ENCODE results near the gene UNC93B1. TPM values are rescaled to one million over a fixed set of nuclear protein-coding genes. Genes with fewer than 3 reads are reported as not detected.

The UNC93B1 gene
- total and polyA plus RNA-seq, 2 of the 13 experiments (the other 11 are each of a cell fraction or from before 2014, with no cell fraction given): 8.8 to 18.9 TPM

DNA sequence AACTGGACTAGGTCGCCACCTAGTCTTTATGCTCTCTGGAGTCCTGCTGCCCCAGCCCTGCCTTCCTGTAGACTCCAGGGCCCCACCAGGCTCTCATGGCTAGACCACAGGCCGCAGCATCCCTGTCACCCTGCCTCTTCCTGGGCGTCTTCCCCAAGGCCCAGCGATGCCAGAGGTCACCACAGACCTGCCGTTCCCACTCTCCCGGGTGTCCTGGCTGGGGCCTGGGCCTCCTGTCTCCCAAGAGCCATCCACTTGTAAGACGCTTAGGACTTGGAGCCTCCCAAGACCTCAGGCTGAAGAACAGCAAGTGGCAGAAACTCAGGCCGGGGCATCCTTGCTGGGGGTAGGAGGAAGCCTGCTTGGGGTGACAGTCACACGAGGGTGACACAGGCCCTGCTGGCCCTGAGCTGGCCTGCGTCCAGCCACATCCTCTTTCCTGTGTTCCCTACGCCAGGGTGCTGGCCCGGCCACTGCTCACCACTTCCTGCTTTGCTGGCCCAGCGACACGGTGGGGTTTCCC is 32.9 kb upstream of the UNC93B1 start (continued):
- TF ChIP-seq SRY (CRISPR knock-in tag; IDR thresholded peaks at IDR 0.05): no peak
- TF ChIP-seq, protein P1, sequence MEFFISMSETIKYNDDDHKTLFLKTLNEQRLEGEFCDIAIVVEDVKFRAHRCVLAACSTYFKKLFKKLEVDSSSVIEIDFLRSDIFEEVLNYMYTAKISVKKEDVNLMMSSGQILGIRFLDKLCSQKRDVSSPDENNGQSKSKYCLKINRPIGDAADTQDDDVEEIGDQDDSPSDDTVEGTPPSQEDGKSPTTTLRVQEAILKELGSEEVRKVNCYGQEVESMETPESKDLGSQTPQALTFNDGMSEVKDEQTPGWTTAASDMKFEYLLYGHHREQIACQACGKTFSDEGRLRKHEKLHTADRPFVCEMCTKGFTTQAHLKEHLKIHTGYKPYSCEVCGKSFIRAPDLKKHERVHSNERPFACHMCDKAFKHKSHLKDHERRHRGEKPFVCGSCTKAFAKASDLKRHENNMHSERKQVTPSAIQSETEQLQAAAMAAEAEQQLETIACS (CRISPR knock-in tag; IDR thresholded peaks at IDR 0.05): no peak
- TF ChIP-seq SP2 (CRISPR knock-in tag; IDR thresholded peaks at IDR 0.05): 0 out of 2 replicates have a peak, but pooled peaks have one; percentile 37
- TF ChIP-seq ZFX (CRISPR knock-in tag; IDR thresholded peaks at IDR 0.05; ENCODE audit: low read depth): peak; percentile 3; the same call in 1 of the 2 replicates
- no peak for TF ChIP-seq RBAK (CRISPR knock-in tag; IDR thresholded peaks at IDR 0.05)
- TF ChIP-seq SMARCE1 (IDR thresholded peaks at IDR 0.05; ENCODE audit: borderline replicate concordance): no peak
- TF ChIP-seq SMARCC2 (IDR thresholded peaks at IDR 0.05): no peak
- TF ChIP-seq, protein P2, sequence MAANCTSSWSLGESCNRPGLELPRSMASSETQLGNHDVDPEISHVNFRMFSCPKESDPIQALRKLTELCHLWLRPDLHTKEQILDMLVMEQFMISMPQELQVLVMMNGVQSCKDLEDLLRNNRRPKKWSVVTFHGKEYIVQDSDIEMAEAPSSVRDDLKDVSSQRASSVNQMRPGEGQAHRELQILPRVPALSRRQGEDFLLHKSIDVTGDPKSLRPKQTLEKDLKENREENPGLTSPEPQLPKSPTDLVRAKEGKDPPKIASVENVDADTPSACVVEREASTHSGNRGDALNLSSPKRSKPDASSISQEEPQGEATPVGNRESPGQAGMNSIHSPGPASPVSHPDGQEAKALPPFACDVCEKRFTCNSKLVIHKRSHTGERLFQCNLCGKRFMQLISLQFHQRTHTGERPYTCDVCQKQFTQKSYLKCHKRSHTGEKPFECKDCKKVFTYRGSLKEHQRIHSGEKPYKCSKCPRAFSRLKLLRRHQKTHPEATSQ (CRISPR knock-in tag; IDR thresholded peaks at IDR 0.05; ENCODE audit: borderline replicate concordance): no peak
- TF ChIP-seq RFXAP (CRISPR knock-in tag; IDR thresholded peaks at IDR 0.05; ENCODE audit: borderline replicate concordance): no peak
- TF ChIP-seq, protein P3, sequence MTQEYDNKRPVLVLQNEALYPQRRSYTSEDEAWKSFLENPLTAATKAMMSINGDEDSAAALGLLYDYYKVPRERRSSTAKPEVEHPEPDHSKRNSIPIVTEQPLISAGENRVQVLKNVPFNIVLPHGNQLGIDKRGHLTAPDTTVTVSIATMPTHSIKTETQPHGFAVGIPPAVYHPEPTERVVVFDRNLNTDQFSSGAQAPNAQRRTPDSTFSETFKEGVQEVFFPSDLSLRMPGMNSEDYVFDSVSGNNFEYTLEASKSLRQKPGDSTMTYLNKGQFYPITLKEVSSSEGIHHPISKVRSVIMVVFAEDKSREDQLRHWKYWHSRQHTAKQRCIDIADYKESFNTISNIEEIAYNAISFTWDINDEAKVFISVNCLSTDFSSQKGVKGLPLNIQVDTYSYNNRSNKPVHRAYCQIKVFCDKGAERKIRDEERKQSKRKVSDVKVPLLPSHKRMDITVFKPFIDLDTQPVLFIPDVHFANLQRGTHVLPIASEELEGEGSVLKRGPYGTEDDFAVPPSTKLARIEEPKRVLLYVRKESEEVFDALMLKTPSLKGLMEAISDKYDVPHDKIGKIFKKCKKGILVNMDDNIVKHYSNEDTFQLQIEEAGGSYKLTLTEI (CRISPR knock-in tag; conservative IDR thresholded peaks at IDR 0.05): no peak
- TF ChIP-seq, protein P4, sequence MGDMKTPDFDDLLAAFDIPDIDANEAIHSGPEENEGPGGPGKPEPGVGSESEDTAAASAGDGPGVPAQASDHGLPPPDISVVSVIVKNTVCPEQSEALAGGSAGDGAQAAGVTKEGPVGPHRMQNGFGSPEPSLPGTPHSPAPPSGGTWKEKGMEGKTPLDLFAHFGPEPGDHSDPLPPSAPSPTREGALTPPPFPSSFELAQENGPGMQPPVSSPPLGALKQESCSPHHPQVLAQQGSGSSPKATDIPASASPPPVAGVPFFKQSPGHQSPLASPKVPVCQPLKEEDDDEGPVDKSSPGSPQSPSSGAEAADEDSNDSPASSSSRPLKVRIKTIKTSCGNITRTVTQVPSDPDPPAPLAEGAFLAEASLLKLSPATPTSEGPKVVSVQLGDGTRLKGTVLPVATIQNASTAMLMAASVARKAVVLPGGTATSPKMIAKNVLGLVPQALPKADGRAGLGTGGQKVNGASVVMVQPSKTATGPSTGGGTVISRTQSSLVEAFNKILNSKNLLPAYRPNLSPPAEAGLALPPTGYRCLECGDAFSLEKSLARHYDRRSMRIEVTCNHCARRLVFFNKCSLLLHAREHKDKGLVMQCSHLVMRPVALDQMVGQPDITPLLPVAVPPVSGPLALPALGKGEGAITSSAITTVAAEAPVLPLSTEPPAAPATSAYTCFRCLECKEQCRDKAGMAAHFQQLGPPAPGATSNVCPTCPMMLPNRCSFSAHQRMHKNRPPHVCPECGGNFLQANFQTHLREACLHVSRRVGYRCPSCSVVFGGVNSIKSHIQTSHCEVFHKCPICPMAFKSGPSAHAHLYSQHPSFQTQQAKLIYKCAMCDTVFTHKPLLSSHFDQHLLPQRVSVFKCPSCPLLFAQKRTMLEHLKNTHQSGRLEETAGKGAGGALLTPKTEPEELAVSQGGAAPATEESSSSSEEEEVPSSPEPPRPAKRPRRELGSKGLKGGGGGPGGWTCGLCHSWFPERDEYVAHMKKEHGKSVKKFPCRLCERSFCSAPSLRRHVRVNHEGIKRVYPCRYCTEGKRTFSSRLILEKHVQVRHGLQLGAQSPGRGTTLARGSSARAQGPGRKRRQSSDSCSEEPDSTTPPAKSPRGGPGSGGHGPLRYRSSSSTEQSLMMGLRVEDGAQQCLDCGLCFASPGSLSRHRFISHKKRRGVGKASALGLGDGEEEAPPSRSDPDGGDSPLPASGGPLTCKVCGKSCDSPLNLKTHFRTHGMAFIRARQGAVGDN (CRISPR knock-in tag; IDR thresholded peaks at IDR 0.05): peak; percentile 56
